CD4-positive, alpha-beta memory T cell (primary cell): Measurements from ENCODE around the gene ZNF805. TPM values are rescaled to one million over a fixed set of nuclear protein-coding genes. Genes with fewer than 3 reads are reported as not detected.

ENCODE experiments used
- CTCF ChIA-PET: fragments of 350-600 bp; sonication (Branson Sonifier 250); formaldehyde crosslinking; loops from one replicate; lab custom pipeline; 2021; ENCODE audit warnings: inconsistent platforms; ENCODE audit not compliant: partially characterized antibody; lab: Charles Lee
- POLR2A ChIA-PET: fragments of 350-600 bp; sonication (Branson Sonifier 250); formaldehyde crosslinking; loops from one replicate; lab custom pipeline; 2021; ENCODE audit not compliant: partially characterized antibody; lab: Charles Lee
- DNase-seq, 5 donors: peaks; one replicate each; pipeline versions ENCODE4 v3.0.0 to v3.0.0-alpha.2; 2020 to 2022; ENCODE audit warnings: mixed read lengths in 1 of 5
- H3K27ac ChIP-seq: one replicate; pipeline ENCODE4 v1.7.0; 2013; ENCODE audit warnings: low read depth, low read length
- H3K27me3 ChIP-seq: 2 replicates; pipeline ENCODE4 v1.7.0; 2013; ENCODE audit warnings: mild to moderate bottlenecking, low read length, moderate library complexity; ENCODE audit not compliant: insufficient read depth
- H3K36me3 ChIP-seq: 2 replicates; pipeline ENCODE4 v1.7.0; 2013; ENCODE audit warnings: mild to moderate bottlenecking, low read length, moderate library complexity; ENCODE audit not compliant: insufficient read depth
- H3K4me1 ChIP-seq: 2 replicates; pipeline ENCODE4 v1.7.0; 2013; ENCODE audit warnings: mild to moderate bottlenecking, low read length, moderate library complexity; ENCODE audit not compliant: insufficient read depth
- H3K4me3 ChIP-seq, 2 donors: one replicate each; pipeline ENCODE4 v1.7.0; 2013; ENCODE audit warnings: low read length in 2 of 2, mild to moderate bottlenecking in 1 of 2
- H3K9me3 ChIP-seq, 2 donors: one replicate each; pipeline ENCODE4 v1.7.0; 2013; ENCODE audit warnings: low read length in 2 of 2, control low read depth in 1 of 2; ENCODE audit not compliant: control insufficient read depth in 1 of 2
- H3K27ac Mint-ChIP-seq, 7 donors: one replicate each; pipeline ENCODE4 v1.8.0; 2020 to 2021; ENCODE audit warnings: mixed read lengths in 7 of 7, mild to moderate bottlenecking in 6 of 7, inconsistent platforms in 3 of 7, moderate library complexity in 3 of 7
- H3K27me3 Mint-ChIP-seq, 2 donors: one replicate each; pipeline ENCODE4 v1.8.0; 2020 to 2021; ENCODE audit warnings: mixed read lengths in 2 of 2
- H3K36me3 Mint-ChIP-seq, 2 donors: one replicate each; pipeline ENCODE4 v1.8.0; 2020 to 2021; ENCODE audit warnings: mixed read lengths in 2 of 2, inconsistent platforms in 1 of 2, mild to moderate bottlenecking in 1 of 2
- H3K4me1 Mint-ChIP-seq, 4 donors: one replicate each; pipeline ENCODE4 v1.8.0; 2020 to 2021; ENCODE audit warnings: mixed read lengths in 4 of 4, mild to moderate bottlenecking in 1 of 4
- H3K4me3 Mint-ChIP-seq, 8 donors: one replicate each; pipeline ENCODE4 v1.8.0; 2020 to 2021; ENCODE audit warnings: mixed read lengths in 8 of 8, mild to moderate bottlenecking in 7 of 8, moderate library complexity in 6 of 8, inconsistent platforms in 3 of 8
- H3K9me3 Mint-ChIP-seq, 8 donors: one replicate each; pipeline ENCODE4 v1.8.0; 2020 to 2021; ENCODE audit warnings: mixed read lengths in 8 of 8, mild to moderate bottlenecking in 5 of 8, inconsistent platforms in 3 of 8, moderate library complexity in 1 of 8
- intact Hi-C: fragments of 100-400 bp; cut with micrococcal nuclease; formaldehyde crosslinking; loops from one replicate; pipeline ENCODE4 v1.15.1; 2023
- polyA plus RNA-seq, 2 donors: library from polyadenylated mRNA; unstranded; fragments of 300-500 nt; fragmentation: Illumina TruSeq; gene quantifications; one replicate each; pipeline ENCODE4 v1.2.3, GENCODE V29; 2021
- total RNA-seq, 2 experiments: library from RNA; stranded (reverse); gene quantifications; one replicate each; pipeline ENCODE4 v1.2.3, GENCODE V29; 2021

ZNF805 gene
- total and polyA plus RNA-seq, 4 experiments from 2014 or later, result 2.7 to 21.6 (median 12.7) TPM

GRCh38 chr19:57290970-57291369 lies 50.5 kb downstream of the ZNF805 start:
- CTCF ChIA-PET, result no interaction called here
- H3K9me3 ChIP-seq, result peaks cover 4 to 20% of the 10 kb centered on the region in 2 donors
- no peaks in the 10 kb centered on the region for H3K27me3 ChIP-seq
- Mint-ChIP-seq H3K9me3 (peaks cover 8 to 83% (median 67%) of the 10 kb centered on the region in 8 donors), H3K27ac (no peak overlapping the region), H3K4me3 (no peak overlapping the region), H3K4me1 (peaks cover 5 to 15% (median 8%) of the 10 kb centered on the region in 4 donors), H3K27me3 (no peaks in the 10 kb centered on the region), H3K36me3 (peaks cover 88 to 92% of the 10 kb centered on the region in 2 donors)
- H3K27ac ChIP-seq, result no peak overlapping the region
- POLR2A ChIA-PET, result no interaction called here
- no peaks in the 10 kb centered on the region for H3K4me1 ChIP-seq
- DNase-seq, result no peak
- peak overlapping the region in 1 of 2 donors; percentile 0 for H3K4me3 ChIP-seq
- intact Hi-C loops, result no loop called here
- peaks cover 68% of the 10 kb centered on the region for H3K36me3 ChIP-seq

- H3K9me3 ChIP-seq, result peaks cover 4 to 20% of the 10 kb centered on the region in 2 donors
- ChIA-PET CTCF (no interaction called here), POLR2A (no interaction called here)
- H3K27ac Mint-ChIP-seq, result no peak overlapping the region
- intact Hi-C loops, result no loop called here
- no peak overlapping the region for H3K4me3 Mint-ChIP-seq
- H3K27ac ChIP-seq, result no peak overlapping the region
- peaks cover 7 to 15% (median 9%) of the 10 kb centered on the region in 4 donors for H3K4me1 Mint-ChIP-seq
- H3K36me3 ChIP-seq, result peaks cover 53% of the 10 kb centered on the region
- H3K36me3 Mint-ChIP-seq, result peaks cover 88 to 91% of the 10 kb centered on the region in 2 donors
- no peaks in the 10 kb centered on the region for H3K27me3 ChIP-seq
- no peaks in the 10 kb centered on the region for H3K27me3 Mint-ChIP-seq
- no peak overlapping the region for H3K4me3 ChIP-seq
- H3K4me1 ChIP-seq, result no peaks in the 10 kb centered on the region
- peaks cover 10 to 85% (median 64%) of the 10 kb centered on the region in 8 donors for H3K9me3 Mint-ChIP-seq
- DNase-seq, result no peak
These were observed 52.1 kb downstream of the ZNF805 start for GRCh38 chr19:57292547-57292946.

GRCh38 chr19:57293719-57294118 lies 53.3 kb downstream of the ZNF805 start:
- H3K36me3 Mint-ChIP-seq, result peaks cover 87 to 89% of the 10 kb centered on the region in 2 donors
- peak overlapping the region in 1 of 7 donors; percentile 32 for H3K27ac Mint-ChIP-seq
- no peak overlapping the region for H3K4me3 Mint-ChIP-seq
- H3K36me3 ChIP-seq, result peaks cover 43% of the 10 kb centered on the region
- H3K27me3 Mint-ChIP-seq, result no peaks in the 10 kb centered on the region
- intact Hi-C loops, result no loop called here
- peaks cover 7 to 17% (median 10%) of the 10 kb centered on the region in 4 donors for H3K4me1 Mint-ChIP-seq
- H3K27ac ChIP-seq, result no peak overlapping the region
- H3K27me3 ChIP-seq, result no peaks in the 10 kb centered on the region
- ChIA-PET CTCF (no interaction called here), POLR2A (no interaction called here)
- H3K9me3 Mint-ChIP-seq, result peaks cover 10 to 83% (median 61%) of the 10 kb centered on the region in 8 donors
- no peak overlapping the region for H3K4me3 ChIP-seq
- H3K4me1 ChIP-seq, result no peaks in the 10 kb centered on the region
- no peak for DNase-seq
- peaks cover 4 to 20% of the 10 kb centered on the region in 2 donors for H3K9me3 ChIP-seq

GRCh38 chr19:57302020-57302465 lies 61.6 kb downstream of the ZNF805 start:
- intact Hi-C loops, result no loop called here
- H3K4me1 Mint-ChIP-seq, result peaks cover 0 to 16% (median 6%) of the 10 kb centered on the region in 4 donors

GRCh38 chr19:57302727-57303401 lies 62.4 kb downstream of the ZNF805 start:
- POLR2A ChIA-PET, result no interaction called here
- H3K27ac Mint-ChIP-seq, result no peak overlapping the region
- H3K4me3 Mint-ChIP-seq, result no peak overlapping the region
- Histone ChIP-seq H3K36me3 (peaks cover 9% of the 10 kb centered on the region), H3K9me3 (no peaks in the 10 kb centered on the region), H3K4me3 (no peak overlapping the region), H3K4me1 (no peaks in the 10 kb centered on the region), H3K27ac (no peak overlapping the region), H3K27me3 (no peaks in the 10 kb centered on the region)
- H3K4me1 Mint-ChIP-seq, result peaks cover 0 to 16% (median 4%) of the 10 kb centered on the region in 4 donors
- DNase-seq, result no peak
- H3K9me3 Mint-ChIP-seq, result peaks cover 0 to 25% (median 8%) of the 10 kb centered on the region in 8 donors
- CTCF ChIA-PET, result interaction anchor here (0.7 kb wide), 1 partner anchor 40 kb away, joined by 3 read pairs; no protein-coding TSS in a partner anchor
- H3K36me3 Mint-ChIP-seq, result peaks cover 37 to 44% of the 10 kb centered on the region in 2 donors
- intact Hi-C loops, result no loop called here
- H3K27me3 Mint-ChIP-seq, result no peaks in the 10 kb centered on the region

More at GRCh38 chr19:57302020-57302465, 61.6 kb downstream of the ZNF805 start:
- Histone ChIP-seq H3K9me3 (no peaks in the 10 kb centered on the region), H3K27me3 (no peaks in the 10 kb centered on the region), H3K36me3 (peaks cover 9% of the 10 kb centered on the region), H3K4me3 (no peak overlapping the region), H3K27ac (no peak overlapping the region), H3K4me1 (no peaks in the 10 kb centered on the region)
- no peak overlapping the region for H3K27ac Mint-ChIP-seq
- ChIA-PET CTCF (no interaction called here), POLR2A (no interaction called here)
- no peaks in the 10 kb centered on the region for H3K27me3 Mint-ChIP-seq
- H3K9me3 Mint-ChIP-seq, result peaks cover 0 to 31% (median 11%) of the 10 kb centered on the region in 8 donors
- no peak for DNase-seq
- H3K36me3 Mint-ChIP-seq, result peaks cover 44 to 52% of the 10 kb centered on the region in 2 donors
- H3K4me3 Mint-ChIP-seq, result no peak overlapping the region

Other genes with a start within 250 kb of the ZNF805 start
- gene USP29, start 120.6 kb upstream of the ZNF805 start, total RNA-seq, result not detected
- gene USP29, start 120.6 kb upstream of the ZNF805 start, polyA plus RNA-seq, result not detected
- gene ZIM3, start 95.4 kb upstream of the ZNF805 start, total RNA-seq, result not detected
- not detected for gene ZIM3, start 95.4 kb upstream of the ZNF805 start, polyA plus RNA-seq
- not detected for gene DUXA, start 73.1 kb upstream of the ZNF805 start, total RNA-seq
- gene DUXA, start 73.1 kb upstream of the ZNF805 start, polyA plus RNA-seq, result not detected
- gene ZNF264, start 49.1 kb upstream of the ZNF805 start, total RNA-seq, result 10 to 100 TPM; 62.5 to 64.1 TPM
- gene ZNF264, start 49.1 kb upstream of the ZNF805 start, polyA plus RNA-seq, result 10 to 100 TPM; 12.6 to 13.3 TPM
- under 1 TPM; 0.67 to 0.81 TPM for gene AURKC, start 9.6 kb upstream of the ZNF805 start, total RNA-seq
- gene AURKC, start 9.6 kb upstream of the ZNF805 start, polyA plus RNA-seq, result under 1 TPM; 0.29 to 0.54 TPM
- gene ZNF460, start 39.9 kb downstream of the ZNF805 start, total RNA-seq, result 10 to 100 TPM; 60.2 to 69.6 TPM
- gene ZNF460, start 39.9 kb downstream of the ZNF805 start, polyA plus RNA-seq, result 1 to 10 TPM; 4.4 to 4.8 TPM
- 10 to 100 TPM in 1 of 2 experiments, 1 to 10 TPM in 1; 9.4 to 10.7 TPM for gene ZNF543, start 79.8 kb downstream of the ZNF805 start, total RNA-seq
- 1 to 10 TPM; 1.9 to 6.2 TPM for gene ZNF543, start 79.8 kb downstream of the ZNF805 start, polyA plus RNA-seq
- 10 to 100 TPM; 13.3 to 13.6 TPM for gene ZNF304, start 110.6 kb downstream of the ZNF805 start, total RNA-seq
- 1 to 10 TPM in 1 of 2 donors, under 1 TPM in 1; 0.43 to 4.1 TPM for gene ZNF304, start 110.6 kb downstream of the ZNF805 start, polyA plus RNA-seq
- gene TRAPPC2B, start 122.9 kb downstream of the ZNF805 start, total RNA-seq, result 10 to 100 TPM; 11.0 to 12.1 TPM
- gene TRAPPC2B, start 122.9 kb downstream of the ZNF805 start, polyA plus RNA-seq, result 10 to 100 TPM; 27.4 to 31.0 TPM
- 10 to 100 TPM in 1 of 2 experiments, 1 to 10 TPM in 1; 6.5 to 10.8 TPM for gene ZNF547, start 122.9 kb downstream of the ZNF805 start, total RNA-seq
- 1 to 10 TPM in 1 of 2 donors, under 1 TPM in 1; 0.56 to 1.8 TPM for gene ZNF547, start 122.9 kb downstream of the ZNF805 start, polyA plus RNA-seq
- 100 to 1,000 TPM in 1 of 2 experiments, 10 to 100 TPM in 1; 85.4 to 103 TPM for gene ZNF548, start 149.2 kb downstream of the ZNF805 start, total RNA-seq
- gene ZNF548, start 149.2 kb downstream of the ZNF805 start, polyA plus RNA-seq, result 10 to 100 TPM; 14.1 to 14.8 TPM
- gene ZNF17, start 170.5 kb downstream of the ZNF805 start, total RNA-seq, result 10 to 100 TPM; 28.3 to 29.9 TPM
- 1 to 10 TPM; 3.6 to 9.5 TPM for gene ZNF17, start 170.5 kb downstream of the ZNF805 start, polyA plus RNA-seq
- gene ZNF749, start 194.7 kb downstream of the ZNF805 start, total RNA-seq, result 10 to 100 TPM; 14.8 to 15.2 TPM
- gene ZNF749, start 194.7 kb downstream of the ZNF805 start, polyA plus RNA-seq, result 10 to 100 TPM in 1 of 2 donors, 1 to 10 TPM in 1; 5.9 to 21.4 TPM
- under 1 TPM; 0.36 to 0.76 TPM for gene VN1R1, start 216.5 kb downstream of the ZNF805 start, total RNA-seq
- not detected for gene VN1R1, start 216.5 kb downstream of the ZNF805 start, polyA plus RNA-seq
- gene ZNF772, start 236.9 kb downstream of the ZNF805 start, total RNA-seq, result 10 to 100 TPM; 12.8 to 17.4 TPM
- 1 to 10 TPM; 2.0 to 2.8 TPM for gene ZNF772, start 236.9 kb downstream of the ZNF805 start, polyA plus RNA-seq
- gene ZNF419, start 247.1 kb downstream of the ZNF805 start, total RNA-seq, result 10 to 100 TPM; 25.3 to 28.4 TPM
- 10 to 100 TPM in 1 of 2 donors, 1 to 10 TPM in 1; 7.5 to 11.7 TPM for gene ZNF419, start 247.1 kb downstream of the ZNF805 start, polyA plus RNA-seq